ENCODE data around the gene MAP4.

MAP4 gene

GRCh38 chr3:47836986-47837385, 179.2 kb downstream of the MAP4 start:
- DNase-seq = no peak

GRCh38 chr3:47829482-47829881, 186.7 kb downstream of the MAP4 start:
- DNase-seq = peak; percentile 80

GRCh38 chr3:47825590-47825989, 190.6 kb downstream of the MAP4 start:
- peak; percentile 29 for DNase-seq

GRCh38 chr3:47824541-47825473, 191.4 kb downstream of the MAP4 start:
- DNase-seq = peak; percentile 93

GRCh38 chr3:47817609-47818008, 198.6 kb downstream of the MAP4 start:
- no peak for DNase-seq

- no peak for DNase-seq
These were observed 202.6 kb downstream of the MAP4 start for GRCh38 chr3:47813551-47814177.

- DNase-seq = no peak
These were observed 211.6 kb downstream of the MAP4 start for GRCh38 chr3:47804577-47804976.

- DNase-seq = no peak
These were observed 212.7 kb downstream of the MAP4 start for GRCh38 chr3:47803480-47804025.

- peak; percentile 94 for DNase-seq
These were observed 213.3 kb downstream of the MAP4 start, which contains the start of gene DHX30 for GRCh38 chr3:47802734-47803479. TSS of gene DHX30 (plus strand) at chr3:47803138. CDS start at chr3:47810684, 7,546 bp downstream.

Data from hematopoietic multipotent progenitor cell treated with erythropoietin and hydrocortisone succinate and interleukin-3 and kit ligand, for 4 days (in vitro differentiated cells).